CD4-positive, alpha-beta memory T cell (primary cell): ENCODE results near the gene MAPKAP1. TPM values are rescaled to one million over a fixed set of nuclear protein-coding genes. Genes with fewer than 3 reads are reported as not detected.

Source experiments
- CTCF ChIA-PET: fragments of 350-600 bp; sonication (Branson Sonifier 250); formaldehyde crosslinking; loops from one replicate; lab custom pipeline; 2021; ENCODE audit warnings: inconsistent platforms; ENCODE audit not compliant: partially characterized antibody; lab: Charles Lee
- POLR2A ChIA-PET: fragments of 350-600 bp; sonication (Branson Sonifier 250); formaldehyde crosslinking; loops from one replicate; lab custom pipeline; 2021; ENCODE audit not compliant: partially characterized antibody; lab: Charles Lee
- DNase-seq, 5 donors: peaks; one replicate each; pipeline versions ENCODE4 v3.0.0 to v3.0.0-alpha.2; 2020 to 2022; ENCODE audit warnings: mixed read lengths in 1 of 5
- H3K27ac ChIP-seq: one replicate; pipeline ENCODE4 v1.7.0; 2013; ENCODE audit warnings: low read depth, low read length
- H3K27me3 ChIP-seq: 2 replicates; pipeline ENCODE4 v1.7.0; 2013; ENCODE audit warnings: mild to moderate bottlenecking, low read length, moderate library complexity; ENCODE audit not compliant: insufficient read depth
- H3K36me3 ChIP-seq: 2 replicates; pipeline ENCODE4 v1.7.0; 2013; ENCODE audit warnings: mild to moderate bottlenecking, low read length, moderate library complexity; ENCODE audit not compliant: insufficient read depth
- H3K4me1 ChIP-seq: 2 replicates; pipeline ENCODE4 v1.7.0; 2013; ENCODE audit warnings: mild to moderate bottlenecking, low read length, moderate library complexity; ENCODE audit not compliant: insufficient read depth
- H3K4me3 ChIP-seq, 2 donors: one replicate each; pipeline ENCODE4 v1.7.0; 2013; ENCODE audit warnings: low read length in 2 of 2, mild to moderate bottlenecking in 1 of 2
- H3K9me3 ChIP-seq, 2 donors: one replicate each; pipeline ENCODE4 v1.7.0; 2013; ENCODE audit warnings: low read length in 2 of 2, control low read depth in 1 of 2; ENCODE audit not compliant: control insufficient read depth in 1 of 2
- H3K27ac Mint-ChIP-seq, 7 donors: one replicate each; pipeline ENCODE4 v1.8.0; 2020 to 2021; ENCODE audit warnings: mixed read lengths in 7 of 7, mild to moderate bottlenecking in 6 of 7, inconsistent platforms in 3 of 7, moderate library complexity in 3 of 7
- H3K27me3 Mint-ChIP-seq, 2 donors: one replicate each; pipeline ENCODE4 v1.8.0; 2020 to 2021; ENCODE audit warnings: mixed read lengths in 2 of 2
- H3K36me3 Mint-ChIP-seq, 2 donors: one replicate each; pipeline ENCODE4 v1.8.0; 2020 to 2021; ENCODE audit warnings: mixed read lengths in 2 of 2, inconsistent platforms in 1 of 2, mild to moderate bottlenecking in 1 of 2
- H3K4me1 Mint-ChIP-seq, 4 donors: one replicate each; pipeline ENCODE4 v1.8.0; 2020 to 2021; ENCODE audit warnings: mixed read lengths in 4 of 4, mild to moderate bottlenecking in 1 of 4
- H3K4me3 Mint-ChIP-seq, 8 donors: one replicate each; pipeline ENCODE4 v1.8.0; 2020 to 2021; ENCODE audit warnings: mixed read lengths in 8 of 8, mild to moderate bottlenecking in 7 of 8, moderate library complexity in 6 of 8, inconsistent platforms in 3 of 8
- H3K9me3 Mint-ChIP-seq, 8 donors: one replicate each; pipeline ENCODE4 v1.8.0; 2020 to 2021; ENCODE audit warnings: mixed read lengths in 8 of 8, mild to moderate bottlenecking in 5 of 8, inconsistent platforms in 3 of 8, moderate library complexity in 1 of 8
- intact Hi-C: fragments of 100-400 bp; cut with micrococcal nuclease; formaldehyde crosslinking; loops from one replicate; pipeline ENCODE4 v1.15.1; 2023
- polyA plus RNA-seq, 2 donors: library from polyadenylated mRNA; unstranded; fragments of 300-500 nt; fragmentation: Illumina TruSeq; gene quantifications; one replicate each; pipeline ENCODE4 v1.2.3, GENCODE V29; 2021
- total RNA-seq, 2 experiments: library from RNA; stranded (reverse); gene quantifications; one replicate each; pipeline ENCODE4 v1.2.3, GENCODE V29; 2021

The MAPKAP1 gene
- total and polyA plus RNA-seq, 4 experiments from 2014 or later, result 51.6 to 59.1 (median 55.8) TPM

- H3K36me3 Mint-ChIP-seq, result no peaks in the 10 kb centered on the region
- H3K4me3 Mint-ChIP-seq, result no peak overlapping the region
- intact Hi-C loops, result no loop called here
- H3K27ac ChIP-seq, result no peak overlapping the region
- H3K4me1 Mint-ChIP-seq, result no peaks in the 10 kb centered on the region
- no peaks in the 10 kb centered on the region for H3K36me3 ChIP-seq
- ChIA-PET POLR2A (no interaction called here), CTCF (interaction anchor here (1.1 kb wide), 1 partner anchor 20 kb away, joined by 3 read pairs; no protein-coding TSS in a partner anchor)
- H3K9me3 ChIP-seq, result no peaks in the 10 kb centered on the region
- H3K27me3 ChIP-seq, result no peaks in the 10 kb centered on the region
- H3K27me3 Mint-ChIP-seq, result no peaks in the 10 kb centered on the region
- no peak overlapping the region for H3K27ac Mint-ChIP-seq
- H3K9me3 Mint-ChIP-seq, result no peaks in the 10 kb centered on the region
- DNase-seq, result no peak
- no peaks in the 10 kb centered on the region for H3K4me1 ChIP-seq
- no peak overlapping the region for H3K4me3 ChIP-seq
Observed at GRCh38 chr9:125427556-125427955, 279.5 kb downstream of the MAPKAP1 start.

- Mint-ChIP-seq H3K36me3 (no peaks in the 10 kb centered on the region), H3K27me3 (no peaks in the 10 kb centered on the region), H3K4me3 (no peak overlapping the region), H3K4me1 (no peaks in the 10 kb centered on the region), H3K9me3 (no peaks in the 10 kb centered on the region), H3K27ac (no peak overlapping the region)
- Histone ChIP-seq H3K9me3 (no peaks in the 10 kb centered on the region), H3K27ac (no peak overlapping the region), H3K4me1 (no peaks in the 10 kb centered on the region), H3K4me3 (no peak overlapping the region), H3K27me3 (no peaks in the 10 kb centered on the region), H3K36me3 (no peaks in the 10 kb centered on the region)
- DNase-seq, result no peak
- POLR2A ChIA-PET, result no interaction called here
- CTCF ChIA-PET, result interaction anchor here (1.1 kb wide), 1 partner anchor 19 kb away, joined by 3 read pairs; no protein-coding TSS in a partner anchor
- intact Hi-C loops, result no loop called here
Observed at GRCh38 chr9:125426926-125427325, 280.1 kb downstream of the MAPKAP1 start.

GRCh38 chr9:125425901-125426515 lies 281.0 kb downstream of the MAPKAP1 start:
- CTCF ChIA-PET, result no interaction called here
- H3K9me3 Mint-ChIP-seq, result no peaks in the 10 kb centered on the region
- no peaks in the 10 kb centered on the region for H3K27me3 Mint-ChIP-seq
- Histone ChIP-seq H3K27me3 (no peaks in the 10 kb centered on the region), H3K9me3 (no peaks in the 10 kb centered on the region), H3K4me3 (no peak overlapping the region), H3K27ac (no peak overlapping the region), H3K4me1 (no peaks in the 10 kb centered on the region), H3K36me3 (no peaks in the 10 kb centered on the region)
- POLR2A ChIA-PET, result no interaction called here
- no peak for DNase-seq
- H3K27ac Mint-ChIP-seq, result no peak overlapping the region
- H3K36me3 Mint-ChIP-seq, result no peaks in the 10 kb centered on the region
- no peak overlapping the region for H3K4me3 Mint-ChIP-seq
- intact Hi-C loops, result no loop called here
- H3K4me1 Mint-ChIP-seq, result no peaks in the 10 kb centered on the region

GRCh38 chr9:125425170-125425897 lies 281.7 kb downstream of the MAPKAP1 start:
- H3K27ac Mint-ChIP-seq, result no peak overlapping the region
- CTCF ChIA-PET, result no interaction called here
- intact Hi-C loops, result no loop called here

GRCh38 chr9:125423964-125424363 lies 283.0 kb downstream of the MAPKAP1 start:
- Mint-ChIP-seq H3K27me3 (peaks cover 0 to 1% of the 10 kb centered on the region in 2 donors), H3K9me3 (no peaks in the 10 kb centered on the region), H3K4me1 (no peaks in the 10 kb centered on the region), H3K36me3 (no peaks in the 10 kb centered on the region), H3K4me3 (no peak overlapping the region), H3K27ac (no peak overlapping the region)
- no peaks in the 10 kb centered on the region for H3K27me3 ChIP-seq
- no peaks in the 10 kb centered on the region for H3K9me3 ChIP-seq
- ChIA-PET CTCF (no interaction called here), POLR2A (no interaction called here)
- DNase-seq, result no peak
- no peaks in the 10 kb centered on the region for H3K36me3 ChIP-seq
- H3K27ac ChIP-seq, result no peak overlapping the region
- intact Hi-C loops, result no loop called here
- no peak overlapping the region for H3K4me3 ChIP-seq
- no peaks in the 10 kb centered on the region for H3K4me1 ChIP-seq

More at GRCh38 chr9:125425170-125425897, 281.7 kb downstream of the MAPKAP1 start:
- Histone ChIP-seq H3K27me3 (no peaks in the 10 kb centered on the region), H3K4me1 (no peaks in the 10 kb centered on the region), H3K9me3 (no peaks in the 10 kb centered on the region), H3K4me3 (no peak overlapping the region), H3K27ac (no peak overlapping the region), H3K36me3 (no peaks in the 10 kb centered on the region)
- POLR2A ChIA-PET, result no interaction called here
- Mint-ChIP-seq H3K4me3 (no peak overlapping the region), H3K27me3 (no peaks in the 10 kb centered on the region), H3K4me1 (no peaks in the 10 kb centered on the region), H3K9me3 (no peaks in the 10 kb centered on the region), H3K36me3 (no peaks in the 10 kb centered on the region)
- no peak for DNase-seq

- POLR2A ChIA-PET, result no interaction called here
- no peak overlapping the region for H3K4me3 Mint-ChIP-seq
- Histone ChIP-seq H3K36me3 (no peaks in the 10 kb centered on the region), H3K9me3 (no peaks in the 10 kb centered on the region), H3K4me3 (no peak overlapping the region), H3K27ac (no peak overlapping the region), H3K27me3 (no peaks in the 10 kb centered on the region), H3K4me1 (no peaks in the 10 kb centered on the region)
- H3K27ac Mint-ChIP-seq, result no peak overlapping the region
- DNase-seq, result no peak
- no peaks in the 10 kb centered on the region for H3K4me1 Mint-ChIP-seq
- H3K27me3 Mint-ChIP-seq, result peaks cover 0 to 1% of the 10 kb centered on the region in 2 donors
- CTCF ChIA-PET, result interaction anchor here (0.7 kb wide), 1 partner anchor 16 kb away, joined by 3 read pairs; no protein-coding TSS in a partner anchor
- intact Hi-C loops, result no loop called here
- no peaks in the 10 kb centered on the region for H3K9me3 Mint-ChIP-seq
- no peaks in the 10 kb centered on the region for H3K36me3 Mint-ChIP-seq
Observed at GRCh38 chr9:125422853-125423252, 284.2 kb downstream of the MAPKAP1 start.

- H3K4me3 Mint-ChIP-seq, result no peak overlapping the region
- Histone ChIP-seq H3K4me1 (no peaks in the 10 kb centered on the region), H3K36me3 (no peaks in the 10 kb centered on the region), H3K27me3 (no peaks in the 10 kb centered on the region), H3K4me3 (no peak overlapping the region), H3K27ac (no peak overlapping the region), H3K9me3 (no peaks in the 10 kb centered on the region)
- no peaks in the 10 kb centered on the region for H3K4me1 Mint-ChIP-seq
- no peak for DNase-seq
- H3K27ac Mint-ChIP-seq, result no peak overlapping the region
- H3K27me3 Mint-ChIP-seq, result peaks cover 0 to 1% of the 10 kb centered on the region in 2 donors
- POLR2A ChIA-PET, result no interaction called here
- CTCF ChIA-PET, result interaction anchor here (1.2 kb wide), 1 partner anchor 35 kb away, joined by 3 read pairs; no protein-coding TSS in a partner anchor
- intact Hi-C loops, result no loop called here
- no peaks in the 10 kb centered on the region for H3K36me3 Mint-ChIP-seq
- H3K9me3 Mint-ChIP-seq, result no peaks in the 10 kb centered on the region
Observed at GRCh38 chr9:125421591-125422181, 285.3 kb downstream of the MAPKAP1 start.
